Right lobe of liver (tissue), 6 donors: ENCODE results near the gene RPL36AL. TPM values are rescaled to one million over a fixed set of nuclear protein-coding genes. Genes with fewer than 3 reads are reported as not detected.

Experiments used
- ATAC-seq, 4 donors: fragments of 200-7000 bp; cut with Tn5 transposase; one replicate each; pipeline ENCODE4 v1.9.1; 2020; ENCODE audit warnings: mild to moderate bottlenecking in 4 of 4, moderate library complexity in 4 of 4
- DNase-seq, 3 donors: peaks; one replicate each; pipeline ENCODE4 v3.0.0-alpha.2; 2020
- H3K27ac ChIP-seq, 3 donors: fragments of 200-600 bp; one replicate each; pipeline ENCODE4 v1.8.0; 2022
- H3K27me3 ChIP-seq, 2 donors: fragments of 200-600 bp; one replicate each; pipeline ENCODE4 v1.8.0; 2022
- H3K36me3 ChIP-seq, 4 donors: fragments of 200-600 bp; sonication (generic) in 1 of 4; one replicate each; pipeline versions ENCODE4 v1.5.1 to v1.8.0; 2017 to 2022; ENCODE audit warnings: control low read depth in 1 of 4
- H3K4me1 ChIP-seq, 4 donors: fragments of 200-600 bp; sonication (generic) in 1 of 4; one replicate each; pipeline versions ENCODE4 v1.5.1 to v1.8.0; 2017 to 2022; ENCODE audit warnings: control low read depth in 1 of 4
- H3K4me3 ChIP-seq, 3 donors: fragments of 200-600 bp; one replicate each; pipeline ENCODE4 v1.8.0; 2022
- H3K9me3 ChIP-seq, 4 donors: fragments of 200-600 bp; sonication (generic) in 1 of 4; one replicate each; pipeline versions ENCODE4 v1.5.1 to v1.8.0; 2017 to 2022; ENCODE audit warnings: control low read depth in 1 of 4
- POLR2A ChIP-seq: fragments of 450-650 bp; IDR thresholded peaks from one replicate; pipeline ENCODE4 v1.6.1; 2017; ENCODE audit warnings: antibody characterized with exemption, mild to moderate bottlenecking
- WGBS: methylation state at CpG from one replicate; pipeline ENCODE4 v1.1.6; 2018; ENCODE audit warnings: low coverage, low lambda C conversion rate; ENCODE audit not compliant: insufficient coverage; ENCODE audit errors: missing lambda C conversion rate; 5-methylcytosine and 5-hydroxymethylcytosine counted together
- intact Hi-C, 2 donors: fragments of 100-400 bp; cut with DNase I; formaldehyde crosslinking; loops; one replicate each; pipeline versions ENCODE4 v1.11.2 to v1.14.1; 2022
- total RNA-seq, 6 experiments: library from RNA; depleted of rRNA in 2 of 6; stranded (reverse); fragments of >200 nt in 2 of 6; fragmentation: NEBNext Ultra II Directional in 3 of 6; extraction: Animal tissue kit (Norgen Biotek cat#: 25700) in 3 of 6; gene quantifications; one replicate each; pipeline versions ENCODE4 v1.1.0 to v1.2.4, GENCODE V29; 2016 to 2023
- TF ChIP-seq, protein P1 (sequence below), 4 donors: fragments of 200-600 bp in 3 of 4; fragments of 450-650 bp in 1 of 4; IDR thresholded peaks; one replicate each; pipeline versions ENCODE4 v1.5.1 to v1.8.0; 2016 to 2022; ENCODE audit warnings: antibody characterized with exemption in 4 of 4, mild to moderate bottlenecking in 2 of 4
- donor health status: DM: no; HTN: yes; CAD: no.
- donor health status: DM: no; HTN: no; CAD: no.
- donor health status: DM: no; HTN: no; CAD: no.
- donor health status: DM: no; HTN: yes; CAD: no.
- donor health status: DM: no; HTN: yes; CAD: no.

RPL36AL gene
- total RNA-seq, 6 experiments from 2014 or later: 67.4 to 157 (median 82.7) TPM

DNA sequence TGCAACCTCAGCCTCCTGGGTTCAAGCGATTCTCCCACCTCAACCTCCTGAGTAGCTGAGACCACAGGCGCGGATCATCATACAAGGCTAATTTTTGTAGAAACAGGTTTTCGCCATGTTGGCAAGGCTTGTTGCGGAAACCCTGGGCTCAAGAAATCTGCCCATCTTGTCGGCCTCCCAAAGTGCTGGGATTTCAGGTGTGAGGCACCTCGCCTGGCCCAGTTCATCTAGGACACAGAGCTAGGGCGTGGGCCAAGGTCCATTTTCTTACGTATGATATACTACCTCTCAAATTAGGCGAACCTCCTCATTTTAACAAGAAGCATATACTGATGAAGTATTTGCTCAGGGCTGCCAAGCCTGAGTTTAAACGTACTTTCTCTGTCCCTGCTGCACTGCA is 36.4 kb downstream of the RPL36AL start:
- WGBS: 58% methylated on average over 8 of the region's 11 CpGs
- intact Hi-C loops: no loop called here
- ATAC-seq (no peak), DNase-seq (no peak)
- H3K4me3 ChIP-seq: no peak overlapping the region
- H3K27ac ChIP-seq: no peak overlapping the region
- no peaks in the 10 kb centered on the region for H3K27me3 ChIP-seq
- no peaks in the 10 kb centered on the region for H3K9me3 ChIP-seq
- TF ChIP-seq, protein P1, sequence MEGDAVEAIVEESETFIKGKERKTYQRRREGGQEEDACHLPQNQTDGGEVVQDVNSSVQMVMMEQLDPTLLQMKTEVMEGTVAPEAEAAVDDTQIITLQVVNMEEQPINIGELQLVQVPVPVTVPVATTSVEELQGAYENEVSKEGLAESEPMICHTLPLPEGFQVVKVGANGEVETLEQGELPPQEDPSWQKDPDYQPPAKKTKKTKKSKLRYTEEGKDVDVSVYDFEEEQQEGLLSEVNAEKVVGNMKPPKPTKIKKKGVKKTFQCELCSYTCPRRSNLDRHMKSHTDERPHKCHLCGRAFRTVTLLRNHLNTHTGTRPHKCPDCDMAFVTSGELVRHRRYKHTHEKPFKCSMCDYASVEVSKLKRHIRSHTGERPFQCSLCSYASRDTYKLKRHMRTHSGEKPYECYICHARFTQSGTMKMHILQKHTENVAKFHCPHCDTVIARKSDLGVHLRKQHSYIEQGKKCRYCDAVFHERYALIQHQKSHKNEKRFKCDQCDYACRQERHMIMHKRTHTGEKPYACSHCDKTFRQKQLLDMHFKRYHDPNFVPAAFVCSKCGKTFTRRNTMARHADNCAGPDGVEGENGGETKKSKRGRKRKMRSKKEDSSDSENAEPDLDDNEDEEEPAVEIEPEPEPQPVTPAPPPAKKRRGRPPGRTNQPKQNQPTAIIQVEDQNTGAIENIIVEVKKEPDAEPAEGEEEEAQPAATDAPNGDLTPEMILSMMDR (IDR thresholded peaks at IDR 0.05): no peak
- no peak for TF ChIP-seq POLR2A
- H3K4me1 ChIP-seq: peaks cover 0 to 26% (median 6%) of the 10 kb centered on the region in 4 donors
- H3K36me3 ChIP-seq: peaks cover 0 to 24% (median 8%) of the 10 kb centered on the region in 4 donors

DNA sequence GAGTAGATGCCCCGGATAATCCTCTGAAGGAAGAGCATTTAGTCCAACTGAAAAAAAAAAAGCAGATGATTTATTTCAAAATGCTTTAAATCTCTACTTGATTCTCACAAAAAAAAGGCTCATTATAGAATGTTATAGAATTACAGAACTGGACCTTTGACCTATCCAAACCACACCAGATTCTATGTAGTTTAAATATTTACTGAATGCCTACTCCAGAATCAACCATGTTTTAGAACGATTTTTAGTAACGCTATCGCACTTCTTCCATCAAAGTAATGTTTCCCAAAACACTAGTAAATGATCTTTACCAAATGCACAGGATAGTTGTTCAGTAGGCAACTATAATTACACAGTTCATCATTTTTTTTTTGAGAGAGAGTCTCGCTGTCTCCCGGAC is 36.8 kb downstream of the RPL36AL start:
- ATAC-seq: no peak
- no peak for DNase-seq
- intact Hi-C loops: no loop called here
- no peaks in the 10 kb centered on the region for H3K9me3 ChIP-seq
- H3K4me3 ChIP-seq: no peak overlapping the region
- peaks cover 0 to 26% (median 6%) of the 10 kb centered on the region in 4 donors for H3K4me1 ChIP-seq
- H3K27me3 ChIP-seq: no peaks in the 10 kb centered on the region
- 87% methylated on average over 6 of the region's 6 CpGs for WGBS
- TF ChIP-seq, protein P1 (IDR thresholded peaks at IDR 0.05): no peak
- no peak overlapping the region for H3K27ac ChIP-seq
- H3K36me3 ChIP-seq: peaks cover 0 to 24% (median 8%) of the 10 kb centered on the region in 4 donors

DNA sequence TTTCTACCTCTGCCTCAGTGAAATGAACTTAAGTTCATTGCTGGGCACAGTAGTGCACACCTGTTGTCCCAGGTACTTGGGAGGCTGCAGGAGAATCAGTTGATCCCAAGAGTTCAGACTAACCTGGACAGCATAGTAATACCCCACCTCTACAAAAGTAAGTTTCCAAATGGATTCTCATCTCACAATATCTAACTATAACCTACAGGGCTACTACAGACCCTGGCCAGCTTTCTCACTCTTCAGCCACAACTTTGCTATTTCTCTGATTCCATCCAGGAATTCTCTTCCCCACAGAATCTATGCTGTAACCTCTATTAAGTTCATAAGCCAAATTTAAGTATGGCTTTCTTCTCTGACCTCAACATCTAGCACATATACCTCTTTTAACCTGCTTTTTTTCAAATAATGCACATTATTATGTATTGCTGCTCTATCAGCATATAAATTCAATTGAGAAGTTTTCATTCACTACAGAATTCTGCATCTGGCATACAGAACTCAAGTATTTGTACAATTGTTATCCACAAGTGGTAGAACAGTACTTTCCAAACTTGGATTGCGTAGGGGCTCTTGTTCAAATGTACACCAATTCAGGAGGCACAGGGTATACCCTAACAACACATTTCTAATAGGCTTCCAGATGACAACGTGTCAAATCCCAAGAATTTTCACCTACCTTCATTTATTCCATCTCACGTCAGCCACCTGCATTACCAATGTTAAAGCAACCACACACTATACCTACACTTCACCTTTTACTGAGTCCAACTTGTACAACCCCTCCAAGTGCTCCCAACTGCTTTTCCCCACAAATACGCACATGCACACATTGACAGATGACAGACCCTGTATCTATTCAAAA is 38.1 kb downstream of the RPL36AL start:
- DNase-seq (no peak), ATAC-seq (no peak)
- peak; percentile 11 for TF ChIP-seq POLR2A
- TF ChIP-seq, protein P1 (IDR thresholded peaks at IDR 0.05): no peak
- H3K36me3 ChIP-seq: peaks cover 0 to 30% (median 8%) of the 10 kb centered on the region in 4 donors
- intact Hi-C loops: no loop called here
- peaks cover 0 to 26% (median 6%) of the 10 kb centered on the region in 4 donors for H3K4me1 ChIP-seq
- no peak overlapping the region for H3K27ac ChIP-seq
- WGBS: 90% methylated on average over 4 of the region's 4 CpGs
- no peaks in the 10 kb centered on the region for H3K27me3 ChIP-seq
- H3K9me3 ChIP-seq: no peaks in the 10 kb centered on the region
- no peak overlapping the region for H3K4me3 ChIP-seq

DNA sequence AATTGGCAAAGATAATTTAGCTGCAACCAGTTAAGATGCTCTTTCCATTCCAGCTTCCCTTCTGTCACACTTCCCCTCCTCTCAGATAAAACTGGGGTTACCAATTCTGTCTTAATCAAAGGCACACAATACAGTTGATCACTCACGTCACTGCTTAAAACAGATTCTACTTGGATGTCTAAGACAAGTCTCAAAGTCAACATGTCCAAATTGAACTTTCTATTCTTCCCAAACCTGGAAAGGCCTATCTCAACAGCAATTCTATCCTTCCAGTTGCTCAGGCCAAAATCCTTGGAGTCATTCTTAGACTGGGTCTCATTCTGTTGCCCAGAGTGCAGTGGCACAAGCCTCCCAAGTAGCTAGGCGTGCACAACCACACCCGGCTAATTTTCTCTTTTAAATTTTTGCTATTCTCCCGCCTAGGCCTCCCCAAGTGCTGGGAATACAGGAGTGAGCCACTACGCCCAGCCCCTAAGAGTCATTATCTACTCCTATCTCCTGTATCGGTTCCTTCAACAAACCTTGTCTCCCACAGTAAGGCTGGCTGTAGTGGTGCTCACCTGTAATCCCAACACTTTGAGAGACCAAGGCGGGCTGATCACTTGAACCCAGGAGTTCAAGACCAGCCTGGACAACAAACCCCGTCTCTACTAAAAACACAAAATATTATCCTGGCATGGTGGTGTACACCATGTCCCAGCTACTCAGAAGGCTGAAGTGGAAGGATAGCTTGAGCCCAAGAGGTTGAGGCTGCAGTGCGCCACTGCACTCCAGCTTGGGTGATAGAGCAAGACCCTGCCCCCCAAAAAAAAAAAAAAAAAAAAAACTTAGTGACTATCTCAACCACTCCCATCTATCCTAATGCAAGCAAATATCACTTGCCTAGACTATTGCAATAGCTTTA is 39.0 kb downstream of the RPL36AL start:
- no peaks in the 10 kb centered on the region for H3K9me3 ChIP-seq
- H3K4me3 ChIP-seq: no peak overlapping the region
- peaks cover 0 to 38% (median 12%) of the 10 kb centered on the region in 4 donors for H3K36me3 ChIP-seq
- DNase-seq (no peak), ATAC-seq (no peak)
- H3K27ac ChIP-seq: no peak overlapping the region
- no peaks in the 10 kb centered on the region for H3K27me3 ChIP-seq
- intact Hi-C loops: no loop called here
- H3K4me1 ChIP-seq: peaks cover 0 to 26% (median 6%) of the 10 kb centered on the region in 4 donors
- TF ChIP-seq POLR2A: no peak
- TF ChIP-seq, protein P1 (IDR thresholded peaks at IDR 0.05): no peak
- 73% methylated on average over 8 of the region's 9 CpGs for WGBS
